HG02642 (cell line): ENCODE results near the gene ARHGEF7.

Experiments used
- ATAC-seq: cut with Tn5 transposase; IDR thresholded peaks from one replicate; pipeline ENCODE4 v1.9.1; 2021; ENCODE audit warnings: mild to moderate bottlenecking; ENCODE audit not compliant: unreplicated experiment, poor library complexity

The ARHGEF7 gene

GRCh38 chr13:111161601-111162600 is 46.8 kb downstream of the ARHGEF7 start:
- peak; percentile 34 for ATAC-seq

- peak; percentile 57 for ATAC-seq
Measured at GRCh38 chr13:111165241-111166010, 50.3 kb downstream of the ARHGEF7 start.

DNA sequence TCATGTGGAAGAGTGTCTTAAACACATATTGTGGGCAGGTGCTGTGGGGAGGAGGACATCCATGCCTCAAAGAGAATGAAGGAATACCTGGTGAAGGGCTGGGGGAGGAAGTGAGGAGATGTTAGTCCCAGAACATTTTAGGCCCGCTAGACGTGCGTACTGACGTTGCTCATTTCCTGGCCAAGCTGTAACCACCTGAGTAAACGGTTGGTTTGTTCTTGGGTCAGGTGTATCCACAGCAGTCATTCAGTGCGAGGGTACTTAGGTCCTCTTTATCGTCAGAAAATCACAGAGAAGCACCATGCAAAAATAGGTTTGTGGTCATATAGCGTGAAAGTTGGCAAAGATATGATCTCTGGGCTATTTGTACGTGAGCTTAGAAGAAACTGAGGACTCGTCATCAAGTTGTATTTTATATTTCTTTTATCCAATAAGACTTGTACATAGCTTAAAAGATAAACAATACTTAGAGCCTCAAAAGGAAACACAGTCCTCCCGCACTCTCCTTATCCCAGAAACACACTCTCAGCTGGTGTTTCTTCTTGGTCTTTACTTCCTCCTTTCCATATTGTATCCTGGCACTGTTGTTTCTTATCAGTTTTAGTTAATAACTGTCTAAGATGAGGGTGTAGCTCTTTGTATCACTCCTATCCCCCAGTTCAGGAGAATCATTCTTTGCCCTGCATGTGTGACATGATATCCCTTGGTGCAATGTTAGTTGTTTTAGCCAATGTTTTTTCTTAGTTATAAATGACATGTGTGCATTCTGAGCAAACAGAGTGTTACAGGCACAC is 52.0 kb downstream of the ARHGEF7 start:
- no peak for ATAC-seq

DNA sequence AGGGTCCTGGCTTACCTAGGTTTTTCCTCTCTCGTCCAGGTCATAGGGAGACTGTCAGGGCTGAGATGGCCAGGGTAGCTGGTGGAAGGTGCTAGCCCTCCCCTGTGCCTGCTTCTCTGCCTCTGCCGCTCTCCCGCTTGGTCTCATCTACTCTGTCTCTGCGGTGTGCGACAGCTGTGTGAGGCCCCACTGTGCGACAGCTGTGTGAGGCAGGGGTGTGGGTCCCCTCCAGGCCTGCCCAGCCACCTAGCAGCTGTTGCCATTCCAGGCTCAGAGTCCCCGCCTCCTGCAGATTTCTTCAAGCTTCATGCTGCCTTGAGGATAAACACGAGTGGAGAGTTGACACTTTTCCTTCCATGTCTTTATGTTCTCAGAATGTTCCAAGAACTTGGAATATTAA is 53.0 kb downstream of the ARHGEF7 start:
- ATAC-seq: no peak

DNA sequence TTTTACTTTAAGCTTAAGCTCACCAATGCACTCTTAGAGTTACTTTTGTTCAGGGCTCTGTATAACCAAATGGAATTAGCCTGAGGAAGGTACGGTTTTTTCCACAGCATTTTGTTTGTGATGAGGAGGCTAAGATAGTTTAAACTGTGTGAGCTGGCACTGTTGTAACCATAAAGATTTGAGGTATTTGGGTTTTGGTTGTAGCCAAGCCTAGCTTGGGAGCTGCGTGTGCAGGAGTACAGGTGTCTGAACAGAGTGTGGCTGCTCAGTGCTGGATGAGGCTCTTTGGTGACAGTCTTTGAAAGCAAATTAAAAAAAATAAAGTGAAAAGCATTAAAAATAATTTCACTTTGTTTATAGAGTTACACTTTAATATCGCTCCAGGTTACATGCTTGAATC is 56.0 kb downstream of the ARHGEF7 start:
- no peak for ATAC-seq

DNA sequence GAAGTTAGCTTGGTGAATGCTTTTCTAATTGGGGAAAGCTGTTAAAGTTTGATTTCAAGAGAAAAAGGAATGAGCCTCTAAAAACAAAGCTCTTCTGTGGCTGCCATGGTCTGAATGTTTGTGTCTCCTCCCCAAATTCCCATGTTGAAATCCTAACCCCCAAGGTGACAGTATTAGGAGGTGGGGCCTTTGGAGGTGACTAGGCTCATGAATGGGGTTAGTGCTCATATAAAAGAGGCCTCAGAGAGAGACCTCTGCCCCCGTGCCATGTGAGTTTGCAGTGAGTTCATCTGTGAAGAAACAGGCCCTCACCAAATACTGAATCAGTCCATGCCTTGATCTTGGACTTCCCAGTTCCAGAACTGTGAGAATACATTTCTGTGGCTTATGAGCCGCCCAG is 56.5 kb downstream of the ARHGEF7 start:
- ATAC-seq: no peak

DNA sequence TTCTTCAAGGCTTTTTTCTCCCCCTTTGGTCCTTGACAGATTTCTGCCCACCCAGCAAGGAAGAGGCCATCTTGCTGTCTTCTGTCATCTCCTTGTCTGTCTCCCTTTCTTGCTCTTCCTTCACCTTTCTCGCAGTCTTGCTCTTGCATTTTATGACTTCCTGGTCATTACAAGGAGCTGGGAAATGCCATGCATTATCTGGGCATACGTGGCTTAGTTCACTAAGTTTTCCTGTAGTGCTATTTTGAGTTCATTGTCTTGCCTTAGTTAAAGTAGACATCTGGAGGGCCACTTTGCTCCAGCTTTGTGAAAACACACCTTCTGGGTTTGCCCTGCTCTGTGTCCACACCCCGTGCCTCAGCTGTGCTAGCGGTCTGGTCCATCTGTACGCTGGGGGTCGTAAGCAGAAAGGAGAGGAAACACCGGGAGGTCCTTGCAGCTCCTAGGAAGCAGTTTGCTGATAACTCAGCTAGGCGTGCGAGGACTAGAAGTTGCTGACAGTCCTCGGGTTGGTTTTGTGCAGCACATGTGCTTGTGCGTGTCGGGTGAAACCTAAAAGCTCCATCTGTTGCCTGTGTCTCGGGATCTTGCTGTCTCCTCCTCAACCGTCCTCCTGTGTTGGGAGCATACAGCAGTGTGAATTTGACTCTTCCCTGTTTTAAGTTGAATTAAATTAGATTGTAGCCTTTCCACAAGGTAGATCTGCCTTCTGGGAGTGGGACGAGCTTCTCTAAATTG is 59.4 kb downstream of the ARHGEF7 start:
- no peak for ATAC-seq

GRCh38 chr13:111175372-111175771 is 60.3 kb downstream of the ARHGEF7 start:
- no peak for ATAC-seq

DNA sequence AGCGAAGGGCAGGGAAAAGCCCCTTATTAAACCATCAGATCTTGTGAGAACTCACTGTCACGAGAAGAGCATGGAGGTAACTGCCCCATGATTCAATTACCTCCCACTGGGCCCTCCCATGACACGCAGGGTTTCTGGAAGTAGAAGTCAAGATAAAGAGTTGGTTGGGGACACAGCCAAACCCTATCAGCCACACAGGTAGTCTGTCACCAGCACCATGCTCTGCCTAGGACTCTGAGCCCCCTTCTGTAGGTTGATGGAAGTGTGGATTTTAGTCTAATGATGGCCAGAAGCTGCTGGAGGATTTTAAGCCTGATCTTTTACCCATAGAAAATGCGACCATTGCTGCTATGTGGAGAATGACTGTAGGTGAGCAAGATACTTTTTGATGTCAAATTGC is 60.8 kb downstream of the ARHGEF7 start:
- ATAC-seq: no peak

GRCh38 chr13:111176421-111176820 is 61.3 kb downstream of the ARHGEF7 start:
- ATAC-seq: no peak

- ATAC-seq: peak; percentile 77
Measured at GRCh38 chr13:111177081-111177711, 62.1 kb downstream of the ARHGEF7 start.

GRCh38 chr13:111177921-111178320 is 62.8 kb downstream of the ARHGEF7 start:
- ATAC-seq: no peak

DNA sequence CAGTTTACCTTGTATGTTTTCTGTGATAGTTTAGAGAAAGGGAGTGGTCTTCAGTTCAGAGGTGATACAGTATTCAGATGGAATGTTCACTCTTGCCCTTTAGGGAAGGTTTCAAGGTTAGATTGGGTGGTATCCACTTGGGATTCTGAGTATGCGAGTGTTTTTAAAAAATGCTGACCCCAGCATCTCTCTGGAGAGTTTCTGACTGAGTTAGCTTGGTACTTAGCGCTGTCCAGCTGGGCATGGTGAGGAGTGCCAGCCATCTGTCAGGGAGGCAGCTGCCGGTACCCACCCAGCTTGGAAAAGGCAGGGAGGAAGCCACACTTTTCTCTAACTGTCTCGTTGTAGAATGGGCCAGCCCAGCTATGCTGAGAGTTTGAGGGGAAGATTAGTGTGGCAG is 63.3 kb downstream of the ARHGEF7 start:
- no peak for ATAC-seq

GRCh38 chr13:111179908-111180760 is 65.0 kb downstream of the ARHGEF7 start:
- ATAC-seq: no peak

GRCh38 chr13:111181977-111182376 is 66.9 kb downstream of the ARHGEF7 start:
- no peak for ATAC-seq

GRCh38 chr13:111183087-111183645 is 68.1 kb downstream of the ARHGEF7 start:
- no peak for ATAC-seq

- ATAC-seq: no peak
Measured at GRCh38 chr13:111183959-111184358, 68.8 kb downstream of the ARHGEF7 start.
